Body of pancreas (tissue), 4 donors: ENCODE measurements around the gene SPCS2.

Experiments used
- POLR2A ChIP-seq, 3 donors: fragments of 450-650 bp; IDR thresholded peaks; one replicate each; pipeline ENCODE4 v1.6.1; 2016; ENCODE audit warnings: antibody characterized with exemption in 3 of 3, mild to moderate bottlenecking in 2 of 3
- TF ChIP-seq, protein P1 (sequence below), 7 experiments: fragments of 450-650 bp in 4 of 7; fragments of 200-600 bp in 3 of 7; sonication (generic) in 3 of 7; IDR thresholded peaks; one replicate each; pipeline ENCODE4 v1.5.1; 2016 to 2019; ENCODE audit warnings: antibody characterized with exemption in 7 of 7

DNA sequence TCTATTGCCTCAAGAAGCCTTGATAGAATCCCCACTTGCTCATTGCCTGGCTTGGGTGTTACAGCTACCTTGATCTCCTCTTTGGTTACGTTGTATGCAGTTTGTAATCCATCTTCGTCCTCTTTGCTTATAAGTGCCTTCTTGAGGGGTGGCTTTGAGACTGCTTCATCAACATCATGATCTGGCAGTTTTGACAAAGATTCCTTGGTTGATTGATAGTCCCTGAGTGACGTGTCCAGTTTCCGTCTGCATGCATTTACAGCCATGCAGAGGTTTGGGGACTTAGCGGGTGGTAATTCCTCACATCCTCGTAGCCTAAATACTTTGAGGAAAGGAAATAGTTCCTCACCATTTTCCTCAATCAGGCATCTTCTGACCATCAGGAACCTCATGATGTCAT is 62.8 kb downstream of the SPCS2 start:
- TF ChIP-seq, protein P1, sequence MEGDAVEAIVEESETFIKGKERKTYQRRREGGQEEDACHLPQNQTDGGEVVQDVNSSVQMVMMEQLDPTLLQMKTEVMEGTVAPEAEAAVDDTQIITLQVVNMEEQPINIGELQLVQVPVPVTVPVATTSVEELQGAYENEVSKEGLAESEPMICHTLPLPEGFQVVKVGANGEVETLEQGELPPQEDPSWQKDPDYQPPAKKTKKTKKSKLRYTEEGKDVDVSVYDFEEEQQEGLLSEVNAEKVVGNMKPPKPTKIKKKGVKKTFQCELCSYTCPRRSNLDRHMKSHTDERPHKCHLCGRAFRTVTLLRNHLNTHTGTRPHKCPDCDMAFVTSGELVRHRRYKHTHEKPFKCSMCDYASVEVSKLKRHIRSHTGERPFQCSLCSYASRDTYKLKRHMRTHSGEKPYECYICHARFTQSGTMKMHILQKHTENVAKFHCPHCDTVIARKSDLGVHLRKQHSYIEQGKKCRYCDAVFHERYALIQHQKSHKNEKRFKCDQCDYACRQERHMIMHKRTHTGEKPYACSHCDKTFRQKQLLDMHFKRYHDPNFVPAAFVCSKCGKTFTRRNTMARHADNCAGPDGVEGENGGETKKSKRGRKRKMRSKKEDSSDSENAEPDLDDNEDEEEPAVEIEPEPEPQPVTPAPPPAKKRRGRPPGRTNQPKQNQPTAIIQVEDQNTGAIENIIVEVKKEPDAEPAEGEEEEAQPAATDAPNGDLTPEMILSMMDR (IDR thresholded peaks at IDR 0.05) = no peak
- TF ChIP-seq POLR2A (IDR thresholded peaks at IDR 0.05) = no peak
